Measurements from ENCODE around the gene TRIP11.

GRCh38 chr14:91998667-91999570 lies 40.9 kb downstream of the TRIP11 start:
- TF ChIP-seq, protein P1, sequence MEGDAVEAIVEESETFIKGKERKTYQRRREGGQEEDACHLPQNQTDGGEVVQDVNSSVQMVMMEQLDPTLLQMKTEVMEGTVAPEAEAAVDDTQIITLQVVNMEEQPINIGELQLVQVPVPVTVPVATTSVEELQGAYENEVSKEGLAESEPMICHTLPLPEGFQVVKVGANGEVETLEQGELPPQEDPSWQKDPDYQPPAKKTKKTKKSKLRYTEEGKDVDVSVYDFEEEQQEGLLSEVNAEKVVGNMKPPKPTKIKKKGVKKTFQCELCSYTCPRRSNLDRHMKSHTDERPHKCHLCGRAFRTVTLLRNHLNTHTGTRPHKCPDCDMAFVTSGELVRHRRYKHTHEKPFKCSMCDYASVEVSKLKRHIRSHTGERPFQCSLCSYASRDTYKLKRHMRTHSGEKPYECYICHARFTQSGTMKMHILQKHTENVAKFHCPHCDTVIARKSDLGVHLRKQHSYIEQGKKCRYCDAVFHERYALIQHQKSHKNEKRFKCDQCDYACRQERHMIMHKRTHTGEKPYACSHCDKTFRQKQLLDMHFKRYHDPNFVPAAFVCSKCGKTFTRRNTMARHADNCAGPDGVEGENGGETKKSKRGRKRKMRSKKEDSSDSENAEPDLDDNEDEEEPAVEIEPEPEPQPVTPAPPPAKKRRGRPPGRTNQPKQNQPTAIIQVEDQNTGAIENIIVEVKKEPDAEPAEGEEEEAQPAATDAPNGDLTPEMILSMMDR (IDR thresholded peaks at IDR 0.05), result no peak
- no peak for TF ChIP-seq POLR2A (IDR thresholded peaks at IDR 0.05)
